HG03066 (cell line): ENCODE results near the gene DAPK1.

Source experiments
- ATAC-seq: cut with Tn5 transposase; IDR thresholded peaks from one replicate; pipeline ENCODE4 v1.9.1; 2021; ENCODE audit warnings: low read depth; ENCODE audit not compliant: unreplicated experiment

DAPK1 gene

GRCh38 chr9:87516222-87516925 is 18.7 kb downstream of the DAPK1 start:
- ATAC-seq: no peak

GRCh38 chr9:87516926-87517290 is 19.2 kb downstream of the DAPK1 start:
- no peak for ATAC-seq

- no peak for ATAC-seq
These were observed 20.1 kb downstream of the DAPK1 start for GRCh38 chr9:87517732-87518131.

GRCh38 chr9:87518702-87519335 is 21.2 kb downstream of the DAPK1 start:
- no peak for ATAC-seq

- no peak for ATAC-seq
These were observed 21.8 kb downstream of the DAPK1 start for GRCh38 chr9:87519461-87519860.

- no peak for ATAC-seq
These were observed 22.6 kb downstream of the DAPK1 start for GRCh38 chr9:87520172-87520683.

- ATAC-seq: no peak
These were observed 24.2 kb downstream of the DAPK1 start for GRCh38 chr9:87521834-87522233.

- no peak for ATAC-seq
These were observed 26.4 kb downstream of the DAPK1 start for GRCh38 chr9:87524061-87524460.

GRCh38 chr9:87525546-87526303 is 28.1 kb downstream of the DAPK1 start:
- ATAC-seq: no peak

GRCh38 chr9:87527211-87527916 is 29.7 kb downstream of the DAPK1 start:
- ATAC-seq: no peak

GRCh38 chr9:87528969-87529368 is 31.3 kb downstream of the DAPK1 start:
- ATAC-seq: no peak

- no peak for ATAC-seq
These were observed 32.0 kb downstream of the DAPK1 start for GRCh38 chr9:87529671-87530070.

GRCh38 chr9:87530716-87531115 is 33.0 kb downstream of the DAPK1 start:
- ATAC-seq: no peak

GRCh38 chr9:87531370-87532295 is 34.0 kb downstream of the DAPK1 start:
- no peak for ATAC-seq

- ATAC-seq: no peak
These were observed 35.6 kb downstream of the DAPK1 start for GRCh38 chr9:87533271-87533670.

GRCh38 chr9:87534036-87534435 is 36.4 kb downstream of the DAPK1 start:
- no peak for ATAC-seq

GRCh38 chr9:87534957-87535356 is 37.3 kb downstream of the DAPK1 start:
- no peak for ATAC-seq

GRCh38 chr9:87535817-87536539 is 38.3 kb downstream of the DAPK1 start:
- peak; percentile 59 for ATAC-seq

- ATAC-seq: no peak
These were observed 40.0 kb downstream of the DAPK1 start for GRCh38 chr9:87537625-87538024.
